Gastrocnemius medialis (tissue), 4 donors: ENCODE results near the gene USP9Y.

Source experiments
- POLR2A ChIP-seq, 2 donors: fragments of 450-650 bp; IDR thresholded peaks; one replicate each; pipeline ENCODE4 v1.6.1; 2017; ENCODE audit warnings: antibody characterized with exemption in 2 of 2, mild to moderate bottlenecking in 2 of 2, moderate library complexity in 2 of 2
- TF ChIP-seq, protein P1 (sequence below), 5 experiments: fragments of 450-650 bp in 3 of 5; fragments of 200-600 bp in 2 of 5; sonication (generic) in 2 of 5; IDR thresholded peaks in 4 of 5; conservative IDR thresholded peaks in 1 of 5; 1 replicate in 4 of 5; 2 replicates in 1 of 5; pipeline ENCODE4 v1.5.1; 2016 to 2019; ENCODE audit warnings: antibody characterized with exemption in 5 of 5, mild to moderate bottlenecking in 3 of 5, moderate library complexity in 3 of 5

DNA sequence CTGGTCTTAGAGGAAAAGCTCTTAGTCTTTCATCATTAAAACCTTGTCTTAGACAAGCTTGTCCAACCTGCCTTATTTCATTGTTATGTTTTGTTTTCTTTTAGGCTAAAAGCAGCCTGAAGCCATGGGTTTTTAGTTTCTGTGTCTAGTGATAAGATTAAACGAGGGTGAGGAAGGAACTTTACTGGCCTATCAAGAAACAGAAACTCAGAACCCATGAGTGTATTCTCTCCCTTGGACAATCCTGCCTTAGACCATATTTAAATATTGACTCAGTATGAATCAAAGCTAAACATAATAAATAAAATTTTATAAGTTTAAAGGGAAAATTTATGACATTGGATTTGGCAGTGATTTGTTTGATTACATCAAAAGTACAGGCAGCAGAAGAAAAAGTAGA, 122.4 kb downstream of the USP9Y start:
- no peak for TF ChIP-seq POLR2A (IDR thresholded peaks at IDR 0.05)
- TF ChIP-seq, protein P1, sequence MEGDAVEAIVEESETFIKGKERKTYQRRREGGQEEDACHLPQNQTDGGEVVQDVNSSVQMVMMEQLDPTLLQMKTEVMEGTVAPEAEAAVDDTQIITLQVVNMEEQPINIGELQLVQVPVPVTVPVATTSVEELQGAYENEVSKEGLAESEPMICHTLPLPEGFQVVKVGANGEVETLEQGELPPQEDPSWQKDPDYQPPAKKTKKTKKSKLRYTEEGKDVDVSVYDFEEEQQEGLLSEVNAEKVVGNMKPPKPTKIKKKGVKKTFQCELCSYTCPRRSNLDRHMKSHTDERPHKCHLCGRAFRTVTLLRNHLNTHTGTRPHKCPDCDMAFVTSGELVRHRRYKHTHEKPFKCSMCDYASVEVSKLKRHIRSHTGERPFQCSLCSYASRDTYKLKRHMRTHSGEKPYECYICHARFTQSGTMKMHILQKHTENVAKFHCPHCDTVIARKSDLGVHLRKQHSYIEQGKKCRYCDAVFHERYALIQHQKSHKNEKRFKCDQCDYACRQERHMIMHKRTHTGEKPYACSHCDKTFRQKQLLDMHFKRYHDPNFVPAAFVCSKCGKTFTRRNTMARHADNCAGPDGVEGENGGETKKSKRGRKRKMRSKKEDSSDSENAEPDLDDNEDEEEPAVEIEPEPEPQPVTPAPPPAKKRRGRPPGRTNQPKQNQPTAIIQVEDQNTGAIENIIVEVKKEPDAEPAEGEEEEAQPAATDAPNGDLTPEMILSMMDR (IDR thresholded peaks at IDR 0.05 in 4 of 5, conservative IDR thresholded peaks at IDR 0.05 in 1 of 5): no peak
